ENCODE results near the gene CDH13. TPM values are rescaled to one million over a fixed set of nuclear protein-coding genes. Genes with fewer than 3 reads are reported as not detected.

Gene CDH13
- total and polyA plus RNA-seq, 3 experiments from 2014 or later: not detected

GRCh38 chr16:82874672-82875071 is 247.9 kb downstream of the CDH13 start:
- Mint-ChIP-seq H3K36me3 (peaks cover 0 to 4% (median 0%) of the 10 kb centered on the region in 3 donors), H3K27me3 (peaks cover 0 to 16% of the 10 kb centered on the region in 2 donors), H3K27ac (no peak overlapping the region), H3K4me3 (no peak overlapping the region), H3K4me1 (no peaks in the 10 kb centered on the region), H3K9me3 (peaks cover 5 to 19% (median 11%) of the 10 kb centered on the region in 5 donors)
- no peaks in the 10 kb centered on the region for H3K27me3 ChIP-seq (ENCODE audit: insufficient read depth, low read length, poor library complexity, severe bottlenecking)
- no peaks in the 10 kb centered on the region for H3K36me3 ChIP-seq (ENCODE audit: insufficient read depth, low read length)
- no peak overlapping the region for H3K4me3 ChIP-seq (ENCODE audit: low read length)
- H3K27ac ChIP-seq (ENCODE audit: low read depth, low read length): no peak overlapping the region
- DNase-seq: no peak
- ChIA-PET CTCF (no interaction called here), POLR2A (no interaction called here)
- H3K4me1 ChIP-seq (ENCODE audit: insufficient read depth, low read length): no peaks in the 10 kb centered on the region
- no peaks in the 10 kb centered on the region for H3K9me3 ChIP-seq (ENCODE audit: low read length)

- H3K9me3 Mint-ChIP-seq: peaks cover 0 to 12% (median 4%) of the 10 kb centered on the region in 5 donors
- ChIA-PET POLR2A (no interaction called here), CTCF (no interaction called here)
- no peak overlapping the region for H3K4me3 Mint-ChIP-seq
- Histone ChIP-seq H3K27me3 (ENCODE audit: insufficient read depth, low read length, poor library complexity, severe bottlenecking) (no peaks in the 10 kb centered on the region), H3K4me3 (ENCODE audit: low read length) (no peak overlapping the region), H3K4me1 (ENCODE audit: insufficient read depth, low read length) (no peaks in the 10 kb centered on the region), H3K27ac (ENCODE audit: low read depth, low read length) (no peak overlapping the region), H3K9me3 (ENCODE audit: low read length) (no peaks in the 10 kb centered on the region), H3K36me3 (ENCODE audit: insufficient read depth, low read length) (no peaks in the 10 kb centered on the region)
- H3K27ac Mint-ChIP-seq: no peak overlapping the region
- no peaks in the 10 kb centered on the region for H3K36me3 Mint-ChIP-seq
- H3K27me3 Mint-ChIP-seq: peaks cover 3 to 16% of the 10 kb centered on the region in 2 donors
- no peaks in the 10 kb centered on the region for H3K4me1 Mint-ChIP-seq
- DNase-seq: no peak
Measured at GRCh38 chr16:82876951-82877350, 250.2 kb downstream of the CDH13 start.

GRCh38 chr16:82878466-82878865 is 251.7 kb downstream of the CDH13 start:
- Mint-ChIP-seq H3K27me3 (peaks cover 3 to 14% of the 10 kb centered on the region in 2 donors), H3K9me3 (peaks cover 0 to 7% (median 4%) of the 10 kb centered on the region in 5 donors), H3K4me3 (no peak overlapping the region), H3K4me1 (no peaks in the 10 kb centered on the region), H3K27ac (peak overlapping the region in 1 of 8 donors; percentile 47), H3K36me3 (no peaks in the 10 kb centered on the region)
- POLR2A ChIA-PET: no interaction called here
- Histone ChIP-seq H3K36me3 (ENCODE audit: insufficient read depth, low read length) (no peaks in the 10 kb centered on the region), H3K9me3 (ENCODE audit: low read length) (no peaks in the 10 kb centered on the region), H3K4me3 (ENCODE audit: low read length) (no peak overlapping the region), H3K4me1 (ENCODE audit: insufficient read depth, low read length) (no peaks in the 10 kb centered on the region), H3K27me3 (ENCODE audit: insufficient read depth, low read length, poor library complexity, severe bottlenecking) (no peaks in the 10 kb centered on the region), H3K27ac (ENCODE audit: low read depth, low read length) (no peak overlapping the region)
- CTCF ChIA-PET: no interaction called here
- DNase-seq: no peak

- H3K27ac Mint-ChIP-seq: no peak overlapping the region
- Histone ChIP-seq H3K27me3 (ENCODE audit: insufficient read depth, low read length, poor library complexity, severe bottlenecking) (no peaks in the 10 kb centered on the region), H3K4me3 (ENCODE audit: low read length) (no peak overlapping the region), H3K4me1 (ENCODE audit: insufficient read depth, low read length) (no peaks in the 10 kb centered on the region), H3K9me3 (ENCODE audit: low read length) (no peaks in the 10 kb centered on the region), H3K27ac (ENCODE audit: low read depth, low read length) (no peak overlapping the region), H3K36me3 (ENCODE audit: insufficient read depth, low read length) (no peaks in the 10 kb centered on the region)
- peaks cover 6 to 16% of the 10 kb centered on the region in 2 donors for H3K27me3 Mint-ChIP-seq
- H3K4me3 Mint-ChIP-seq: no peak overlapping the region
- no peaks in the 10 kb centered on the region for H3K36me3 Mint-ChIP-seq
- no peaks in the 10 kb centered on the region for H3K4me1 Mint-ChIP-seq
- H3K9me3 Mint-ChIP-seq: peaks cover 0 to 4% (median 0%) of the 10 kb centered on the region in 5 donors
- ChIA-PET CTCF (no interaction called here), POLR2A (no interaction called here)
- no peak for DNase-seq
Measured at GRCh38 chr16:82880346-82880745, 253.6 kb downstream of the CDH13 start.

GRCh38 chr16:82881516-82881915 is 254.7 kb downstream of the CDH13 start:
- no peak overlapping the region for H3K4me3 Mint-ChIP-seq
- no peaks in the 10 kb centered on the region for H3K36me3 Mint-ChIP-seq
- Histone ChIP-seq H3K36me3 (ENCODE audit: insufficient read depth, low read length) (no peaks in the 10 kb centered on the region), H3K27ac (ENCODE audit: low read depth, low read length) (no peak overlapping the region), H3K4me1 (ENCODE audit: insufficient read depth, low read length) (no peaks in the 10 kb centered on the region), H3K9me3 (ENCODE audit: low read length) (no peaks in the 10 kb centered on the region), H3K27me3 (ENCODE audit: insufficient read depth, low read length, poor library complexity, severe bottlenecking) (no peaks in the 10 kb centered on the region), H3K4me3 (ENCODE audit: low read length) (no peak overlapping the region)
- POLR2A ChIA-PET: no interaction called here
- no peak overlapping the region for H3K27ac Mint-ChIP-seq
- no peaks in the 10 kb centered on the region for H3K4me1 Mint-ChIP-seq
- peaks cover 6 to 13% of the 10 kb centered on the region in 2 donors for H3K27me3 Mint-ChIP-seq
- no peak for DNase-seq
- peaks cover 0 to 4% (median 0%) of the 10 kb centered on the region in 5 donors for H3K9me3 Mint-ChIP-seq
- CTCF ChIA-PET: no interaction called here

- ChIA-PET CTCF (no interaction called here), POLR2A (no interaction called here)
- peaks cover 0 to 4% (median 0%) of the 10 kb centered on the region in 5 donors for H3K9me3 Mint-ChIP-seq
- Histone ChIP-seq H3K27me3 (ENCODE audit: insufficient read depth, low read length, poor library complexity, severe bottlenecking) (no peaks in the 10 kb centered on the region), H3K9me3 (ENCODE audit: low read length) (no peaks in the 10 kb centered on the region), H3K4me1 (ENCODE audit: insufficient read depth, low read length) (no peaks in the 10 kb centered on the region), H3K4me3 (ENCODE audit: low read length) (no peak overlapping the region), H3K36me3 (ENCODE audit: insufficient read depth, low read length) (no peaks in the 10 kb centered on the region), H3K27ac (ENCODE audit: low read depth, low read length) (no peak overlapping the region)
- H3K4me3 Mint-ChIP-seq: no peak overlapping the region
- H3K4me1 Mint-ChIP-seq: no peaks in the 10 kb centered on the region
- peaks cover 6 to 15% of the 10 kb centered on the region in 2 donors for H3K27me3 Mint-ChIP-seq
- no peaks in the 10 kb centered on the region for H3K36me3 Mint-ChIP-seq
- no peak overlapping the region for H3K27ac Mint-ChIP-seq
- DNase-seq: no peak
Measured at GRCh38 chr16:82882226-82882625, 255.5 kb downstream of the CDH13 start.

- Mint-ChIP-seq H3K4me3 (no peak overlapping the region), H3K9me3 (peaks cover 0 to 4% (median 0%) of the 10 kb centered on the region in 5 donors), H3K27ac (no peak overlapping the region), H3K36me3 (no peaks in the 10 kb centered on the region), H3K4me1 (no peaks in the 10 kb centered on the region), H3K27me3 (peaks cover 6 to 13% of the 10 kb centered on the region in 2 donors)
- Histone ChIP-seq H3K4me1 (ENCODE audit: insufficient read depth, low read length) (no peaks in the 10 kb centered on the region), H3K27me3 (ENCODE audit: insufficient read depth, low read length, poor library complexity, severe bottlenecking) (no peaks in the 10 kb centered on the region), H3K9me3 (ENCODE audit: low read length) (no peaks in the 10 kb centered on the region), H3K36me3 (ENCODE audit: insufficient read depth, low read length) (no peaks in the 10 kb centered on the region), H3K4me3 (ENCODE audit: low read length) (no peak overlapping the region), H3K27ac (ENCODE audit: low read depth, low read length) (no peak overlapping the region)
- CTCF ChIA-PET: no interaction called here
- DNase-seq: no peak
- POLR2A ChIA-PET: no interaction called here
Measured at GRCh38 chr16:82882982-82883835, 256.4 kb downstream of the CDH13 start.

- Histone ChIP-seq H3K36me3 (ENCODE audit: insufficient read depth, low read length) (no peaks in the 10 kb centered on the region), H3K9me3 (ENCODE audit: low read length) (no peaks in the 10 kb centered on the region), H3K4me3 (ENCODE audit: low read length) (no peak overlapping the region), H3K27me3 (ENCODE audit: insufficient read depth, low read length, poor library complexity, severe bottlenecking) (no peaks in the 10 kb centered on the region), H3K27ac (ENCODE audit: low read depth, low read length) (no peak overlapping the region), H3K4me1 (ENCODE audit: insufficient read depth, low read length) (no peaks in the 10 kb centered on the region)
- H3K4me1 Mint-ChIP-seq: no peaks in the 10 kb centered on the region
- H3K27ac Mint-ChIP-seq: no peak overlapping the region
- H3K9me3 Mint-ChIP-seq: peaks cover 0 to 4% (median 0%) of the 10 kb centered on the region in 5 donors
- POLR2A ChIA-PET: no interaction called here
- no peak overlapping the region for H3K4me3 Mint-ChIP-seq
- peaks cover 9 to 10% of the 10 kb centered on the region in 2 donors for H3K27me3 Mint-ChIP-seq
- H3K36me3 Mint-ChIP-seq: no peaks in the 10 kb centered on the region
- CTCF ChIA-PET: no interaction called here
- no peak for DNase-seq
Measured at GRCh38 chr16:82884320-82884898, 257.6 kb downstream of the CDH13 start.
